Measurements from ENCODE around the gene CGN.

CGN gene

DNA sequence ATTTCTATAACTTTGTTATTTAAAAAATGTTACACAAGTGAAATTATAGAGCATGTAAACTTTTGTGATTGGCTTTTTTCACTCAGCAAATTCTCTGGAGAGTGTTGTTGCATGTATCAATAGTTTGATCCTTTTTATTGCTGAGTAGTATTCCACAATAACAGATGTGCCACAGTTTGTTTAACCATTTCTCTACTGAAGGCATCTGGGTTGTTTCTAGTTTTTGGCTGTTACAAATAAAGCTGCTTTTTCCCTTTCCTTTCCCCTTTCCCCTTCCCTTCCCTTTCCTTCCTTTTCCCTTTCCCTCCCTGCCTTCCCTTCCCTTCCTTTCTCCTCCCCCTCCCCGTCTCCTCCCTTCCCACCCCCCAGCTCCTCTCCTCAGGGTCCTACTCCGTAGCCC, 44.9 kb downstream of the CGN start:
- no peak for DNase-seq

DNA sequence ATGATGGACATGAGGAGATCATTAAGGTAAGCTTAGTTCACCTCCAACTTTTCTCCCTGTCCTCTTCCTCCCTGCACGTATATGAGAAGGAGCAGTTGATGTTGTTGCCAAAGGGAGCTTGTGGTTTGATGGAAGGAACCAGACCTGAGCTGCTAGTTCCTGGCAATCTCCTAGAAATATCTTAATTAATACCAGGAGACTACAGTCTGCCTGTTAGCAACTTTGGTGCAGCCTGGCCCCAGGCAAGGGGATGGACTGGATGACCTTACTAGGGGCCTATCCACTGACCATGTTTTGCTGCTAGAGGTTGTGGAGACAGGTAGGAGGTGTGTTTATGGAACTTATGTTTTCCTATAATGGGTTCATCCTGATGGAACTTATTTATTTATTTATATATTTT, 51.5 kb downstream of the CGN start:
- DNase-seq = no peak

DNA sequence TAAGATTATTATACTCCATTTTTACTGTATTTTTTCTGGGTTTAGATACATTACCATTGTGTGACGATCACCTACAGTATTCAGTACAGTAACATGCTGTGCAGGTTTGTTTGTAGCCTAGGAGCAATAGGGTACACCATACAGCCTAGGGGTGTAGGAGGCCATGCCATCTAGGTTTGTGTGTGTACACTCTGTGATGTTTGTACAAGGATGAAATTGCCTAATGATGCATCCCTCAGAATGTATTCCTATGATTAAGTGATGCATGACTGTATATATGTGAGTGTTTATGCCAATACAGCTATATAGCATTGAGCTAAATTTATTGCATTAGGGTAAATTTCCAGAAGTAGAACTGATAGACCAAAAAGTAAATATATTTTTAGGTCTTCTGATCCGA, 52.2 kb downstream of the CGN start:
- DNase-seq = no peak

DNA sequence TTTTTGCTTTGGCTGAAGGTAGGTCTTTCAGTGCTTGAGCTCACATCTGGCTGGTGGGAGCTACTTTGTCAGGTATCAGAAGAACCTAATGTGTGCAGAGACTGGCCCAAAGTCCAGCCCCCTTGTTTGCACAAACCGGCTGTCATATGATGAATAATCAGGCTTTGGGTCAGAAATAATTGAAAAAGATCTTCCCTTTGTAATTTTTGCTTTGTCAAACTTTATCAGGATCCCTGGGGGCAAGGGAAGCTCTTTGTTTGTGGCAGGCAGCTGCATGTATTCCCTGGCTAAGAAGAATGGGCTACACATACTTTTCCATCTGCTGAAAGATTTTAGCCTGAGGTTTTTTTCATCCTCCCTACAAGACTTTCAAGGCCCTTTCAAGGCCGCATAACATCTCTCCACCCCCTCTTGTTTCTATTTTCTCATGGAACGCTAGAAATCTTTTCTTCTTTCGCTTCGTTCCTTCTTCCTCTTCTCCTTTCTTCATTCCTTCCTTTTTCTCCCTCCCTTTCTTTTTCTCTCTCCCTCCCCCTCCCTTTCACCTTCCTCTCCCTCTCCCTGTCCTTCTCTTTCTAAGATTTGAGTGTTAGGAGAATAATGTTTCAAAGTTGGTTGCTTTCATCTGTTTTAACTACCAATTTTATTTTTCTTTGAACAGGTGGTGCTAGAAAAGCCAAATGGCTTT, 54.5 kb downstream of the CGN start:
- no peak for DNase-seq

DNA sequence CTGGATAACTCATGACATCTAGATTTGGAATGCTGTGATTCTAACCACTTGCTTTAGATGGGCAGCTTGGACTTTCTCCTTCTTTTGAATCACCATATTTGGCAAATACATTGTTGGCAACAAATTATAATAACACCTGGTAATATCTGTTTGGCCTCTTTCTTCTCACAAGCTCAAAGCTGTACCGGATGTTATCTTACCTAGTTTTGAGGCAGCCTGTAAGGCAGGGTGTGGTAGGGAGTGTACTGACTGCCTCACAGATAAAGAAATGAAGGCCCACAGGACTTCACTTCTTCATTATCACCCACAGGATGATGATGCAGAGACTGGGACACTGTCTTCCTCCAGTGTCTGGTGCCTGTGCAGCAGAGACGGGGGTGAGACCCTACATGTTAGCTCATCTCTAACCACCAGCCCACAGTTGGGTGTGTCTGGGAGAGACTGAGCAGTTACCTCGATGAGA, 57.5 kb downstream of the CGN start:
- DNase-seq = no peak

DNA sequence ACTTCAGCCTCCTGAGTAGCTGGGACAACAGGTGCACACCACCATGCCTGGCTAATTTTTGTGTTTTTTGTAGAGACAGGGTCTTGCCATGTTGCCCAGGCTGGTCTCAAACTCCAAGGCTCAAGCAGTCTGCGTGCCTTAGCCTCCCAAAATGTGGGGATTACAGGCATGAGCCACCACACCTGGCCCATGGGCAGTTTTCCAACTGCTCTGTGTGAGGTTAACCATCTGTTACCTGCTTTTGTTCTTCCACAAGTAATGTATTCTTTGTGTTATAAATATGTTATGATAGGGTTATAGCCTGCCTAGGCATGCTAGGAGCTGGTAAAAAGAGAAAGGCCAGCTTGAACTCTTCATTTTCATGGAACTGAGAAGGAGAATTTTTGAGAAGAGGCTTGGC, 59.6 kb downstream of the CGN start:
- DNase-seq = no peak

DNA sequence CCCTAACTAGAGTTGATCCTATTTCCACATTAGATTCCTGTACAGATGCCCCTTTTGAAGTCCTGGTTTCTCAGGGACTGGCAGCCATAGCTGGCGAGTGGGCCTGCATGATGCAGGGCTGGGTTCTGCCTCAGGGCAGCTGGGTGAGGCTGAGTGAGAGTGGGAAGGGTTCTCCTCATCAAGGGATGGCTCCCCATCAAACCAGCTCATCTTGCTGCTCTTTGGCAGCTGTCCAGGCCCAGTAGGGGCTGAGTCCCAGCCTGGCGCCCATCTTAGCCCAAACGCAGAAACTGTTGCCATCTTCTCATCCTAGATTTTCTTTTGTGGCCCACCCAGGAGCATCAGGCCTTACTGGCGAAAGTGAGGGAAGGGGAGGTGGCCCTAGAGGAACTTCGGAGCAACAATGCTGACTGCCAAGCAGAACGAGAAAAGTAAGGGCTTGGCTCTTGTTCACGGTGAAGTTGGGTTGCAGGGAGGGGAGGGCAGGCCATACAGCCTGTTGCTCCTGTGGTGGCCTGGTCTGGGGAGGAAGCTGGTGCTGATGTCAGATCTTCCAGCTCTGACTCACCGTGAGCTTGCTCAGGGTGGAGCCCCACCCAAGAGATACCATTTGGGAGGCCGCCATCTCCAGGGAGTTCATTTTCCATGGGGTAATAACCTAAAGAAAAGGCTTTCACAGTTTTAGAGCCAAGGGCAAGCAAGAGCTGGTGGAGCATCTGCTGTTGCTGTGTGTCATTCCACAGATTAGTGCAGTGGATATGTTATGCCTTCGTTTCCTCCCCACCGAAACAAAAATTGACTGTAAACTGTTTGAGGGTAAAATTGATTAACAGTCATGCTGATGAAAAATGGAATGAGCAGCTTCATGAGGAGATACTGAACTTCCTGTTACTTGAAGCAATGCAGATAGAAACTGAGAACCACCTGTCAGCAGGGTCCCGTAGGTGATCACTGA, 63.7 kb downstream of the CGN start:
- no peak for DNase-seq

DNA sequence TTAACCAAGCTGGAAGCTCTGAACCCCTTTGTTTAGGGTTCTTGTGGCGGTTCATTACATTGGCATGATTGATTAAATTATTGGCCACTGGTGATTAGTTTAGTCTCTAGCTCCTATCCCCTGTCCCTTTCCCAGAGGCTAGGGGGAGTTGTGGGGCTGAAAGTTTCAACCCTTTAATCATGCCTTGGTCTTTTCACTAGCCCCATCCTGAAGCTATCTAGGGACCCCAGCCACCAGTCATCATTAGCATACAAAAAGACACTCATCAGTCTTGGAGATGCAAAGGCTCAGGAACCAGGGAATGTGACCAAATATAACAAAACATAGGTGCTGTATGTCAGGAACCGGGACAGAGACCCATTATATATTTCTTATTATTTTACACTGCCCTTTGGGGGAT, 66.0 kb downstream of the CGN start:
- no peak for DNase-seq

DNA sequence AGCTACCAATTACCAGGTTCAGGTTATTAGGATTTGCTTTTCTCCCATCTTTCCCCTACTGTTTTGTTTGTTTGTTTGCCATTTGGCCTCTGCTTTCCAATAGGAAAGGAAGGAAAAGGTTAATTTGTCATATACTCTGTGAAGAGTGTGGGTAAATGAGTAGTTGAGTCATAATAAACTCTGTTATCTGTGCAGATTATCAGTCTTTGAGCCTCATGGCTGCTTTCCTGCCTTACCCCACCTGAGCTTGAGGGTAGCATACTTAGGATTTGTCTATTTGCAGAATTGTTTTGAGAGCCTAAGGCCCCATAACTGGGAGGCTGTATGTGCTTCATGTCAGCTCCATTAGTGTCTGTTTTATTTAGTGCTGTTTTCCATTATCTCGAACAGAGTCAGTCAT, 67.8 kb downstream of the CGN start:
- no peak for DNase-seq

DNA sequence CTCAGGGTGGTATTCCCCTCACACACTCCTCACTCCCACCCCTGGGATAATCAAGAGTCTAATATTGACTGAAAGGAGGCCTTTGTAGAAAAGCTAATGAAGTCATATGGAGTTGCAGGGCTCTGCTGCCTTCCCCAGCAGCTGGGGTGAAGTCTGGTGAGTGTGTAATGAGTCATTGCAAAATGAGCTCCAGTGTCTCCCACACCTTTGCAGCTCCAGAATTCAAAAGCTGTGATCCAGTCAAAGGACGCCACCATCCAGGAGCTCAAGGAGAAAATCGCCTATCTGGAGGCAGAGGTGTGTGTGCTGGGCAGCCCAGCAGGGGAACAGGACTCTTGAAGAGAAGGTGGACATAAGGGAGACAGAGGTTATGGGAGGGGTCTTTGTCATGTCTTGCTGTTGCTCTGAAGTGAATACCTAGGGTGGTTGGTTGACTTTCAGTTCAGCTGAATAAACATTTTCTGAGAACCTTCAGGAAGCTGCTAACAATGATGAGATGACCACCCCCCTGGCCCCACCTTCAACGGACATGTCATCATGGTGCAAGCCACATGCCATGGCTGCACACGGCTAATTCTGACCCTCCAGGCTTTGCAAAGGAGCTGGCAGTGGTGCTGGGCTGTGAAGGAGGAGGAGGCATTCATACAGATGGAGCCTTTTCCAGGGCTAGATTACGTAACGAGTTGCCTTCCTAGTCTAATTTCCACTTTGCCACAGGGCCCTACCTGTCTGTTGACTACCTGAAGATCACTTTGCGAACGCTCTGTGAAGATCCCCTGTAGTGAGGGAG, 68.4 kb downstream of the CGN start:
- no peak for DNase-seq

DNA sequence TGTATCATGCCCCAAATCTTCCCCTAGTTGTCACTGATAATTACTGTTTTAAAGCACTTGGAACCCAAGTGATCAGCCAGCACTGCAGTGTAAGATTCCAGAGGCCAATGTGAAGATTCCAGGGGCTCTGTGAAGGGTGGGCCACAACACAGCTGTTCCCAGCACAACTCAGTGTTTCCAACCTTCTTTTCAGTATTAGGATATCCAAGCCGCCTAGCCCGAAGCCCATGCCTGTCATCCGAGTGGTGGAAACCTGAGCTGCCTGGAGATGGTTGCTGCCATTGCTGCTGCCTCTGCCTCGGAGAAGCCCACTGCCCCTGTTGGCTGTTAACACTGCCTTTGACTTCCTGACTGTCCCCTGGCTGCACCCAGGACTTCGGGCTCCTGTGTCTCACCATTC, 70.3 kb downstream of the CGN start:
- DNase-seq = no peak

DNA sequence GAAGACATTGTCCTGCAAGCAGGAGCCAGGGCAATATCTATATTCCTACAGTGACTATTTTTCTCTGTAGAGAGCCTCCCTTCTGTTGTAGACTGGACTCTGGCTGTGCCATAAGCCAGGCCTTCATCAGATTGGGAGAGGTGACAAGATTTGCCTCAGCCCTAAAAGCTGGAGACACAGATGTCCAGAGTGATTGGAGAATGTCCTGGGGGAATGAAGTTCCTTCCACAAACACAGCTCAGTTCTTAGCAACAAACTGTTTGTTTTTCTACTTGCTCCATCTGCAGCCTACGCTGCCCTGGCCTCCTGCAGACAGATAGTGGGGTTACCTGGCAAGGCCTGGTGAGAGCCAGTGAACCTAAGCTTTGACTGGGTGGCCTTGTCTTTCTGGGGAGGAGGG, 70.7 kb downstream of the CGN start:
- no peak for DNase-seq

DNA sequence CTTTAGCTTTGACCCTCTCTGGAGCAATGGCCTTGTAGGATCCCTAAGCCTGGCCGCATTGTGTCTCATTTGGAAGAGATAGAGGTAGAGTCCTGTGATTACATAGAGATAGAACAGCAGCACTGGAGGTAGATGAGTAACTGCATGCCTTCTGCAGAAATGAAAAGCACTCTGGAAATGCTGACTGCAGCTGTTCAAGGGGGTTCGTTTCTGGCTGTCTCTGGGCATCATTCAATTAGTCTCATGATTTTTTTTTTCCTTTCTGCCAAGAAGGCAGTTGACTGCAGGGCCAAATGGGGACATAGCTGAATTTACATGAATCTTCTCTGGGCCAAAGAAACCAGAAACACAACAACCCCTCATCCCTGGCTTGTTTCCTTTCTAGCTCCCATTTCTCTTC, 72.6 kb downstream of the CGN start:
- no peak for DNase-seq

DNA sequence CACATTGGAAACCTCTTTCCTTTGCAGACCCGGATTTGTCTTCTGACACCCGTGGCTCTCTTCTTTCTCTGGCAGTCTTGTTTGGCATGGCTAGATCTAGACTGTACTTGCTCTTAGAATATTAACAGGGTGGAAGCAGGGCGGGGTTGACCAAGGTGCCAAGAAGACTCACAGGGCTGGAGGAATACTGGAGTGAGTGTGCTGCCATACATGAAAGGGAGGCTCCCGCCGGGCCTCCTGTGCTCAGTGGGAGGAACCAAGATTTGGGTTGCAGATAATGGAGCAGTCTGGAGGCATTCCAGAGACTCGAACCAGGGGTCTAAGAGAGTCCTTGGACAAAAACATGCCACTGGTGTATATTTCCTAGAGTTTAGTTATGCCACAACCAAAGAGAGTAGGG, 73.1 kb downstream of the CGN start:
- no peak for DNase-seq

DNA sequence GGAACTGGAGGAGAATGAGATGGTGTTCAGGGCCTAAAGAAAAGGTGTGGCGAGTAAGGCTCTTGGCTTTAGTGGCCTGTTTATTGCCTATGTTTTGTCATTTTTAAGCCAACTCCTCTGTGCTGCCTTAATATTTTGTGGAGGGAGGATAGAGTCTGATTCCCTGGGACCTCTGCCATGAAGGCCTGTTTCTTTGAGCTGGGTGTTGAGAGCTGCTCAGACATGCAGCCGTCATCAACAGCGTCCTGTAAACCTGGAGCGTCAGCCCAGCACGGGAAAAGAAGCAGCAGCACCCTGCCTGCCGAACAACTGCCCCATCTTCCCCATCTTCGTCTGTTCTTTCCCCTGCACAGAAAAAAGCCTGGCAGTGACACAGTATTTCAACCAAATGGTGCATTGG, 73.6 kb downstream of the CGN start:
- DNase-seq = no peak

DNA sequence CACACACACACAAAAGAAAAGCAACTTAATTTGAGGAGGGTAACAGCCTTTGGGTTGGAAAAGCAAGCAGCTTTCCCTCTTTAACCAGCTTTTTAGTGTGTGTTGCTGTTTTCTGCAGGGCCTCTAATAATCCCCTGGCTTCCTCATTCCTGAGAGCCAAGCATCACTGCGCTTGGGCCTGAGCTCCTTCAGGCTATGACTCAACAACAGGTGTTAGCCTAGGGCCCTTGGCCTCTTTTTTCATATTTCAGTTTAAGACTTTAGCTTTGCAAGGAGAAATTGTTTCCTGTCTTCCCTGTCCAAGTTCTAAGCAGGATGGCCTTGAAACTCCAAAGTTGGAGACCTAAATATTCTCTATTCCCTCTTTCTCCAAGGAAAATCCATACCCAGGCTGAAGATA, 74.4 kb downstream of the CGN start:
- no peak for DNase-seq

Data from NCI-H1048 (cell line).